GM18867 (cell line): ENCODE results near the gene TMEM260.
"Not testable (repeated sequence)": the region's sequence is repeated elsewhere in the genome, so short reads cannot be mapped to it uniquely, and the experiment has no call there.

Source experiments
- ATAC-seq: cut with Tn5 transposase; IDR thresholded peaks from one replicate; pipeline ENCODE4 v1.9.1; 2021; ENCODE audit warnings: mild to moderate bottlenecking, moderate library complexity; ENCODE audit not compliant: unreplicated experiment

TMEM260 gene

GRCh38 chr14:56594428-56594827 lies 14.8 kb downstream of the TMEM260 start:
- no peak for ATAC-seq

GRCh38 chr14:56598519-56598918 lies 18.9 kb downstream of the TMEM260 start:
- ATAC-seq = no peak

DNA sequence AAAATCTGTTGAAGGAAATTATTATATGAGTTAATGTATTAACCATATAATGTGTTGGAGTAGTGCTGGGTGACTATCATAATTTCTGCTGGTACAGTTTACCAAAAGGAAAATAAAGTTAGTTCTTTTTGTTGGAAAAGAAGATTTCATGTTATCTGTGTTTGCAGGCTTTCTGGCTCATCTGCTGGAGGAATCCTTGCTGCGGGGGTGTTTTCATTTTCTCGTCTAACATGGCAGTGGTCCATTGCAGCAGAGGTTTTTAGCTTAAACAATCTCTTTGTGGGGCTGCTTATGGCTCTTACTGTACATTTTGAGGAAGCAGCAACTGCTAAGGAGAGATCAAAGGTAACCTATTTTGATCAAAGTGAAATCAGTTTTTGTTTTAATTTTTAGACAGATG lies 24.1 kb downstream of the TMEM260 start:
- ATAC-seq = no peak

DNA sequence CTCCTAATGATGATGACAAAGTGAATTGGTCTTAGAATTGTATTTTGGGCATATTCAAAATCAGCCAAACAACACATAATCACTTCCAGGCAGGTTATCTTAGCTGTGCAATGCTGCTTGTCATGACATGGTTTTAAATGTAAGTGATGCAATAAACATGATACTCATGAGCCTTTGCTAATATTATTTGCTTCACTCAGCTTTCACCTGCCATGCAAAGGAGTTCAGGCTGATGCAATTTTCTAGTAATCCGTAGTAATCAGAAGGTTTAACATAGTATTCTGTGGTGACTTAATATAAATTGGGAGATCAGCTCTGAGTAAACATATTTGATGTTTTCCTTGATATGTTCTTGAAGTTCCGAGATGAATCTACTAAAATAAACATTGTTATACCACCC lies 29.1 kb downstream of the TMEM260 start:
- no peak for ATAC-seq

DNA sequence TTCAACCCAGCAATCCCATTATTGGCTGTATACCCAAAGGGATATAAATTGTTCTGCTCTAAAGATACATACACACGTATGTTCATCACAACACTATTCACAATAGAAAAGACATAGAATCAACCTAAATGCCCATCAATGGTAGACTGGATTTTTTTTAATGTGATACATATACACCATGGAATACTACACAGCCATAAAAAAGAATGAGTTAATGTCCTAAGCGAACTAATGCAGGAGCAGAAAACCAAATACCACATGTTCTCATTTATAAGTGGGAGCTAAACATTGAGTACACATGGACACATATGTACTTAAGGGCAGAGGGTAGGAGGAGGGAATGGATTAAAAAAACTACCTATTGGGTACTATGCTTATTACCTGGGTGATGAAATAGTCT lies 32.1 kb downstream of the TMEM260 start:
- not testable (repeated sequence) for ATAC-seq

DNA sequence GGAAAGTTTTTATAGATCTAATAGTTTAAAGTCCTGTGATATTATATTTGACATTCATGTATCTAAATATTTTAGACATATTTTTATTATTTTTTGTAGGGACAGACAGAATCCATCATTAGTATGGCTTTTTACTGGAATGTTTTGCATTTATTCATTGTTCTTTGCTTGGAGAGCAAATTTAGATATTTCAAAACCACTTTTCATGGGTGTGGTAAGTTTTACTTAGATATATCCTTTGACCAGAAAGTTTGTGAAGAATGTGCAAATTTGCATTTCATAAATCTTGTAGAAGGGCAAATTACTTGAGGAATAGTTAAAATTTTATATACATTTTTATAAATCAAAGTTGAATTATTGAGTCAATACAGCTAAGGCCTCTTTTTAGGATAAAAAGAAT lies 37.5 kb downstream of the TMEM260 start:
- no peak for ATAC-seq

- no peak for ATAC-seq
Measured at GRCh38 chr14:56630707-56631106, 51.1 kb downstream of the TMEM260 start.

GRCh38 chr14:56632195-56632594 lies 52.6 kb downstream of the TMEM260 start:
- ATAC-seq = no peak

DNA sequence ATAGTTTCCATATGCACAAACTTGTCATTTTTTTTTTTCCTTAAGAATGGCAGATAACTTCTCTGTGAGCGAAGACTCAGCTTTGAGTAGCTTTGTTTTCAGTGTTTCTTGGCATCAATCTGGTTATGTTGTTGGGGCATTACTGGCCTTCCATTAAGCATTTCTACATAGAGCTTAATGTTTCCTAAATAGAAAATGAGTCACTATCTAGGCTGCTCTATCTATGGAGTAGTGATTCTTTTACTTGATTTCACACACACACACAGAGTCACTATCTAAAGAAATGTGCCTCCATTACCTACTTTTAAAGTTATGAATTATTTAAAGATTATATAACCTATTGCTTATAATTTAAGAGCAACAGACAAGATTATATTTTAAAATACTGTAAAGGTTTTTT lies 53.9 kb downstream of the TMEM260 start:
- ATAC-seq = no peak

GRCh38 chr14:56635041-56635440 lies 55.4 kb downstream of the TMEM260 start:
- no peak for ATAC-seq

- no peak for ATAC-seq
Measured at GRCh38 chr14:56647493-56647892, 67.9 kb downstream of the TMEM260 start.

- no peak for ATAC-seq
Measured at GRCh38 chr14:56648508-56649301, 69.1 kb downstream of the TMEM260 start.

DNA sequence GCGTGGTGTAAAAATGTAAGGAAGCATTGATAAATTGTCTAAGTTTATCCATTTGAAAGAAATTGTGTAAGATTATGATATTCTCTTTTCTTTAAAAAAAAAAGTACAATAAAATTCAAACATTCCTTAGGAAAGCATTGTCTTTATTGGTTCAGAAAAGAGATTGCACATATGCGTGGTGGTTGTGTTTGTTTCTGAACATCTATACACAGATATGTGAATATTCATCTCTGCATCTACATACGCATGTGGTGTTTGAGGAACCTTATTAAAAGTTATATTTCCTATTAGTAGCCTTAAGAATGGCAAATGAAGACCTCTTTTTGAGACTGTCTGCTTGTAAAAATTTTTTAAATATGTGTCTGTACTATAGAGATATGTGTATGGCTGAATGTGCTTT lies 69.8 kb downstream of the TMEM260 start:
- no peak for ATAC-seq

DNA sequence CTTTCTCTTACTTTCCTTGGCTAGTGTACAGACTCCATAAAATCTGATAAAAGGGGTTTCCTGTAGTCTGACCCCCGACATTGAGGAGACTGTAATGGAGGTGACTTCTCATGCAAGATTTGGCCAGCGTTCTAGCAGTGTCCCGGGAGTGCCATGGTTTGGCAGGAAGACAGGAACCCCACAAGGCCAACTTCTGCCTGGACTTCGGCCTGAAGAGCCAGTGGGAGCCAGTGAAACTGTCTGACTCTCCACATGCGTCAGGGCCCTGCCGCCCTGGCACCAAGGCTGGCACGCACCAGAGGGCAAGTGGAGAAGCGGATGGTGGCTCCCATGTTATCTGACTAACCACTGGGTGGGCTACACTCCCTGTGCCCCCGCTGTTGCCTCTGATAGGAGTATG lies 70.5 kb downstream of the TMEM260 start:
- ATAC-seq = no peak

GRCh38 chr14:56650979-56651378 lies 71.4 kb downstream of the TMEM260 start:
- no peak for ATAC-seq

GRCh38 chr14:56657604-56658003 lies 78.0 kb downstream of the TMEM260 start:
- no peak for ATAC-seq

DNA sequence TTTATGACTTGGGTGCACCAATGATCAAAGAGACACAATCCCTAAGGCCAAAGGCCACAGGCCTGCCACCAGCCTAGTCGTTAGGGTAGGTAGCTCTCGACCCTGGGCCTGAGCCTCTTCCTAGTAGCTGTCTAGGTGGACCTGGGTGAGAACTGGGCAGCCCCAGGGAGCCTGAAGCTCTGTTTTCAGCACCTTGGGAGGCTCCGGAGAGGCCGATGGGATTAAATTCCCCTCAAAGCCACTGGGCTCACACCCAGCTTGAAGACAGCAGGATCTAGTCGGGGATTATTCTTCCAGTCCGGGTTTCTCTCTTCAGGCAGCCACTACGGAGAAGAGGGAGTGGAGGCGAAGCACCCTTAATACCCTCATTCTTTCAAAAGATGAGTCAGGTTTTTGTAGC lies 79.8 kb downstream of the TMEM260 start:
- ATAC-seq = no peak

- ATAC-seq = peak; percentile 58
Measured at GRCh38 chr14:56659964-56660551, 80.5 kb downstream of the TMEM260 start.

DNA sequence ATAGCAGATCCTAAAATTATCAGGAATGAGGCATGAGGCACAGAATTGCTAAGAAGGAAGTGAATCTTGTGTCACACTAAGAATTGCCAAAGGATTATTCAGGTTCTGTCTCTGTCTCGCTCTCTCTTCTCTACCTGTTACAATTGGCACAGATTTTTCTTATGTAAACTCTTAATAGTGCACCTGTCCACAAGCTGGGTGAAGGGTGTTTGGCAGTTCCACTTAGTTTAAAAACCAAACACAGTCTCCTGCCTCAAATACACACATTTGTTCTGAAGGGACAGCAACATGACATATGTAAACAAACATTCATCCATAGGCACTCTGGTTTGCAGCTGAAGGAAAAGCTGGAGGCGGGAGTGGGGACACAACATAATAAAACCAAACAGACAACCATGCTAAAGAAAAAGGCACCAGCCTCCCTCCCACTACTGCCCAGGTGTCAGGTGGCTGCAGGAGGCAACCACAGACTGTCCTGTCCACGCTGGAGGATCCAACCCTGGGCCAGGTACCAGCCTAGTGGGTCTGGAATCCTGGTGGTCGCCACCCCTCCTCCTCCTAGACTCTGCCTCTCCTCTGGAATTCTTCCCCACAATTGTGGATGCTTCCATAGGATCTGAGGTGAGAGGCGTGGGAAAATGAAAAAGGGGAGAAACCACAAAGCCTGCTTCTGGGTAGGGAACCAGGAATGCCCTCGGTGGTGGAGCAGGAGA lies 81.2 kb downstream of the TMEM260 start:
- no peak for ATAC-seq

DNA sequence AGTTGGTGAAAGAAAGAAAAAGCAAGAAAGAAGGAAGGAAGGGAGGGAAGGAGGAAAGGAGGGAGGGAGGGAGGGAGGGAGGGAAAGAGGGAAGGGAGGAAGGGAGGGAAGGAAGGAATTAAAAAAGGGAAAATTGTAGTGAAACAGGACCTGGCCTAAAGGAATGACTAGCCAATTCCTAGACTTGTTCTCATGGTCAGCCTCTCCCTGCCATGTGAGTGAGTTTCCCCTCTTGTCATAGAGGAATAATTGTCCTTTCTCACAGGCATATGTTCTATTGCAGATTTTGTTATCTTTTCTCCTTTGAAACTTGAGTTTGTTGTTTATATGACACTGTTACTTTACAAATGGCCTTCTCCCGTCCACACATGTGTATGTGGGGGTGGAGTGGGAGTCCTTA lies 81.9 kb downstream of the TMEM260 start:
- ATAC-seq = no peak

- ATAC-seq = no peak
Measured at GRCh38 chr14:56664811-56665421, 85.3 kb downstream of the TMEM260 start.

GRCh38 chr14:56666294-56666693 lies 86.7 kb downstream of the TMEM260 start:
- ATAC-seq = no peak
